GM12801 (cell line): ENCODE measurements around the gene SLC6A12.

Experiments used
- CTCF ChIP-seq: IDR thresholded peaks from one replicate; pipeline ENCODE4 v1.5.1; 2011; ENCODE audit warnings: control low read depth; ENCODE audit not compliant: insufficient read length; ENCODE audit errors: extremely low read depth

SLC6A12 gene

GRCh38 chr12:143964-144649 lies 69.8 kb downstream of the SLC6A12 start:
- no peak for TF ChIP-seq CTCF

GRCh38 chr12:140162-140561 lies 73.8 kb downstream of the SLC6A12 start:
- TF ChIP-seq CTCF, result no peak
